HEK293T (cell line): ENCODE measurements around the gene METTL14.

Experiments used
- L3MBTL2 ChIP-seq: fragments of 450-650 bp; conservative IDR thresholded peaks from 2 replicates; pipeline ENCODE4 v1.6.1; 2016; ENCODE audit warnings: mild to moderate bottlenecking
- NFRKB ChIP-seq: fragments of 450-650 bp; IDR thresholded peaks from 2 replicates; pipeline ENCODE4 v1.6.1; 2016; ENCODE audit warnings: mild to moderate bottlenecking, moderate library complexity

DNA sequence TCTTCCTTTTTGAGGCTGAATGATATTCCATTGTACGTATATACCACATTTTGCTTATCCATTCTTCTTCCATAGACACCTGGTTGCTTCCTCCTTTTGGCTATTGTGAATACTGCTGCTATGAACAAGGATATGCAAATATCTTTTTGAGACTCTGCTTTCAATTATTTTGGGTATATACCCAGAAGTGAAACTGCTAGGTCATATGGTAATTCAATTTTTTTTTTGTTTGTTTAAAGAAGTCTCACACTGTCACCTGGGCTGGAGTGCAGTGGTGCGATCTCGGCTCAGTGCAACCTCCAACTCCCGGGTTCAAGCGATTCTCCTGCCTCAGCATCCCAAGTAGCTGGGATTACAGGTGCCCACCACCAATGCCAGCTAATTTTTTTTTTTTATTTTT is 75.3 kb downstream of the METTL14 start:
- TF ChIP-seq NFRKB: no peak
- no peak for TF ChIP-seq L3MBTL2
